Astrocyte of the spinal cord (primary cell): ENCODE results near the gene UNC5C.

Experiments used
- DNase-seq: peaks from one replicate; pipeline ENCODE4 v3.0.0; 2011; ENCODE audit warnings: low read depth, low spot score
- H3K4me3 ChIP-seq: 2 replicates; pipeline ENCODE4 v1.5.1; 2011; ENCODE audit warnings: low read depth, mild to moderate bottlenecking, low read length, moderate library complexity
- CTCF ChIP-seq: IDR thresholded peaks from 2 replicates; pipeline ENCODE4 v1.5.1; 2012; ENCODE audit warnings: low read depth, mild to moderate bottlenecking, low read length, inconsistent platforms
- in situ Hi-C: cut with HindIII; loops from 2 replicates; pipeline ENCODE4 v1.10.0; 2017; ENCODE audit warnings: low sequenced_read_pairs

Gene UNC5C

GRCh38 chr4:95444812-95445211 lies 104.0 kb downstream of the UNC5C start:
- DNase-seq = no peak
- H3K4me3 ChIP-seq = no peak overlapping the region
- TF ChIP-seq CTCF = no peak
- in situ Hi-C loops = no loop called here

GRCh38 chr4:95439896-95440295 lies 108.9 kb downstream of the UNC5C start:
- H3K4me3 ChIP-seq = no peak overlapping the region
- no peak for TF ChIP-seq CTCF
- in situ Hi-C loops = no loop called here
- no peak for DNase-seq

GRCh38 chr4:95439071-95439470 lies 109.7 kb downstream of the UNC5C start:
- TF ChIP-seq CTCF = no peak
- in situ Hi-C loops = no loop called here
- H3K4me3 ChIP-seq = no peak overlapping the region
- DNase-seq = no peak

- peak; percentile 24 for DNase-seq
- H3K4me3 ChIP-seq = no peak overlapping the region
- in situ Hi-C loops = no loop called here
- no peak for TF ChIP-seq CTCF
Observed at GRCh38 chr4:95432466-95432865, 116.3 kb downstream of the UNC5C start.

- in situ Hi-C loops = no loop called here
- H3K4me3 ChIP-seq = no peak overlapping the region
- no peak for TF ChIP-seq CTCF
- no peak for DNase-seq
Observed at GRCh38 chr4:95431678-95432077, 117.1 kb downstream of the UNC5C start.

- in situ Hi-C loops = no loop called here
- no peak for DNase-seq
- H3K4me3 ChIP-seq = no peak overlapping the region
- TF ChIP-seq CTCF = no peak
Observed at GRCh38 chr4:95429416-95429815, 119.4 kb downstream of the UNC5C start.
